SU-DHL-6 (cell line): ENCODE measurements around the gene GOLGA6B.

Experiments used
- CTCF ChIP-seq: fragments of 200-600 bp; sonication (generic); IDR thresholded peaks from one replicate; pipeline ENCODE4 v1.5.1; 2017; ENCODE audit warnings: antibody characterized with exemption, mild to moderate bottlenecking, low read length, moderate library complexity; ENCODE audit not compliant: insufficient read depth, poor library complexity, severe bottlenecking
- EZH2phosphoT487 ChIP-seq: fragments of 200-600 bp; sonication (generic), shearing (Covaris generic); conservative IDR thresholded peaks from 2 replicates; pipeline ENCODE4 v1.6.1; 2018; ENCODE audit warnings: mild to moderate bottlenecking, antibody characterized with exemption, low read length, moderate library complexity, mixed read lengths

- TF ChIP-seq CTCF (no peak), EZH2phosphoT487 (no peak)
Measured at GRCh38 chr15:72676838-72677237, 22.3 kb downstream of the GOLGA6B start.
